Measurements from ENCODE around the gene IL32.
"Not testable (repeated sequence)": the region's sequence is repeated elsewhere in the genome, so short reads cannot be mapped to it uniquely, and the experiment has no call there.

Gene IL32

GRCh38 chr16:3071655-3072054 lies 6.2 kb downstream of the IL32 start:
- no peak overlapping the region for H3K4me3 ChIP-seq (ENCODE audit: low read depth, low read length, poor library complexity, severe bottlenecking)
- no peaks in the 10 kb centered on the region; the same call in 1 of the 2 replicates for H3K36me3 ChIP-seq (ENCODE audit: insufficient read depth, low read length)
- peaks cover 3% of the 10 kb centered on the region; the same call in 1 of the 2 replicates for H3K27me3 ChIP-seq (ENCODE audit: insufficient read depth, low read length)
- H3K9ac ChIP-seq (ENCODE audit: low read length) = no peak overlapping the region
- no peak for TF ChIP-seq EZH2 (IDR thresholded peaks at IDR 0.05; ENCODE audit: borderline replicate concordance, low read length)
- TF ChIP-seq, protein P1, sequence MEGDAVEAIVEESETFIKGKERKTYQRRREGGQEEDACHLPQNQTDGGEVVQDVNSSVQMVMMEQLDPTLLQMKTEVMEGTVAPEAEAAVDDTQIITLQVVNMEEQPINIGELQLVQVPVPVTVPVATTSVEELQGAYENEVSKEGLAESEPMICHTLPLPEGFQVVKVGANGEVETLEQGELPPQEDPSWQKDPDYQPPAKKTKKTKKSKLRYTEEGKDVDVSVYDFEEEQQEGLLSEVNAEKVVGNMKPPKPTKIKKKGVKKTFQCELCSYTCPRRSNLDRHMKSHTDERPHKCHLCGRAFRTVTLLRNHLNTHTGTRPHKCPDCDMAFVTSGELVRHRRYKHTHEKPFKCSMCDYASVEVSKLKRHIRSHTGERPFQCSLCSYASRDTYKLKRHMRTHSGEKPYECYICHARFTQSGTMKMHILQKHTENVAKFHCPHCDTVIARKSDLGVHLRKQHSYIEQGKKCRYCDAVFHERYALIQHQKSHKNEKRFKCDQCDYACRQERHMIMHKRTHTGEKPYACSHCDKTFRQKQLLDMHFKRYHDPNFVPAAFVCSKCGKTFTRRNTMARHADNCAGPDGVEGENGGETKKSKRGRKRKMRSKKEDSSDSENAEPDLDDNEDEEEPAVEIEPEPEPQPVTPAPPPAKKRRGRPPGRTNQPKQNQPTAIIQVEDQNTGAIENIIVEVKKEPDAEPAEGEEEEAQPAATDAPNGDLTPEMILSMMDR (IDR thresholded peaks at IDR 0.05; ENCODE audit: low read length) = no peak
- no peaks in the 10 kb centered on the region for H3F3A ChIP-seq (ENCODE audit: insufficient read depth, low read length)
- H2AFZ ChIP-seq (ENCODE audit: low read length) = no peak overlapping the region
- peaks cover 17% of the 10 kb centered on the region for H3K4me1 ChIP-seq (ENCODE audit: insufficient read depth, low read length, severe bottlenecking)
- H3K79me2 ChIP-seq (ENCODE audit: insufficient read depth, low read length) = no peaks in the 10 kb centered on the region
- no peaks in the 10 kb centered on the region for H4K20me1 ChIP-seq (ENCODE audit: insufficient read depth, low read length)
- H3K9me2 ChIP-seq (ENCODE audit: low read depth, low read length) = no peaks in the 10 kb centered on the region
- H3K27ac ChIP-seq (ENCODE audit: low read depth, low read length, poor library complexity, severe bottlenecking) = no peak overlapping the region
- H3K4me2 ChIP-seq (ENCODE audit: low read length) = no peak overlapping the region
- H3K9me3 ChIP-seq (ENCODE audit: low read length) = no peaks in the 10 kb centered on the region

- H3K4me3 ChIP-seq (ENCODE audit: low read depth, low read length, poor library complexity, severe bottlenecking); H3K27ac ChIP-seq (ENCODE audit: low read depth, low read length, poor library complexity, severe bottlenecking); H3K9ac ChIP-seq (ENCODE audit: low read length); H3K36me3 ChIP-seq (ENCODE audit: insufficient read depth, low read length); H2AFZ ChIP-seq (ENCODE audit: low read length); H3K9me3 ChIP-seq (ENCODE audit: low read length); H3K79me2 ChIP-seq (ENCODE audit: insufficient read depth, low read length); H3K27me3 ChIP-seq (ENCODE audit: insufficient read depth, low read length); H3K4me2 ChIP-seq (ENCODE audit: low read length); H3F3A ChIP-seq (ENCODE audit: insufficient read depth, low read length); H3K9me2 ChIP-seq (ENCODE audit: low read depth, low read length); H4K20me1 ChIP-seq (ENCODE audit: insufficient read depth, low read length): not testable (repeated sequence)
- peaks cover 22% of the 10 kb centered on the region for H3K4me1 ChIP-seq (ENCODE audit: insufficient read depth, low read length, severe bottlenecking)
These were observed 6.7 kb downstream of the IL32 start for GRCh38 chr16:3072148-3072547.

GRCh38 chr16:3072576-3073263 lies 7.3 kb downstream of the IL32 start:
- H3K79me2 ChIP-seq (ENCODE audit: insufficient read depth, low read length); H3K9me3 ChIP-seq (ENCODE audit: low read length); H3K36me3 ChIP-seq (ENCODE audit: insufficient read depth, low read length); H3F3A ChIP-seq (ENCODE audit: insufficient read depth, low read length); H3K4me3 ChIP-seq (ENCODE audit: low read depth, low read length, poor library complexity, severe bottlenecking); H3K27ac ChIP-seq (ENCODE audit: low read depth, low read length, poor library complexity, severe bottlenecking); H3K4me2 ChIP-seq (ENCODE audit: low read length); H3K9me2 ChIP-seq (ENCODE audit: low read depth, low read length); H2AFZ ChIP-seq (ENCODE audit: low read length); H3K9ac ChIP-seq (ENCODE audit: low read length); H4K20me1 ChIP-seq (ENCODE audit: insufficient read depth, low read length): not testable (repeated sequence)
- peaks cover 12% of the 10 kb centered on the region; the same call in 1 of the 2 replicates for H3K27me3 ChIP-seq (ENCODE audit: insufficient read depth, low read length)
- peaks cover 22% of the 10 kb centered on the region for H3K4me1 ChIP-seq (ENCODE audit: insufficient read depth, low read length, severe bottlenecking)

DNA sequence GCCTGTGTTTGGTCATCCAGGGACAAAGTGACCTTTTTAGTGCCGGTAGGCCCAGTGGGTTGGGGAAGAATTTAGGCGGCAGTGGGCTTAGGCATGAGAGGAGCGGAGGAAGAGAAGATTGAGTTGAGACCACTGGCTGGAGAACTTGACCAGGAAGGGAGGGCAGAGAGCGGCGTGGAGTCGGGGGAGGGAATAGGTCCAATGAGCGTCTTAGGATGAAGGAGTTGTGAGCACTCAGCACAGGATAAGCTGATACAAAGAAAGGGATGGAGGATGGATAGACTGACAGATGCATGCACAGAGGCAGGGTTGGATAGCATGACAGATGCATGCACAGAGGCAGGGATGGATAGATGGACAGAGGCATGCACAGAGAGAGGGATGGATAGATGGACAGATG lies 8.0 kb downstream of the IL32 start:
- Histone ChIP-seq H3K36me3 (ENCODE audit: insufficient read depth, low read length) (no peaks in the 10 kb centered on the region; the same call in 1 of the 2 replicates), H3K4me1 (ENCODE audit: insufficient read depth, low read length, severe bottlenecking) (peaks cover 22% of the 10 kb centered on the region), H3K27me3 (ENCODE audit: insufficient read depth, low read length) (peaks cover 12% of the 10 kb centered on the region; the same call in 1 of the 2 replicates), H3K4me3 (ENCODE audit: low read depth, low read length, poor library complexity, severe bottlenecking) (no peak overlapping the region), H3K4me2 (ENCODE audit: low read length) (no peak overlapping the region), H3K9me2 (ENCODE audit: low read depth, low read length) (no peaks in the 10 kb centered on the region), H3K79me2 (ENCODE audit: insufficient read depth, low read length) (no peaks in the 10 kb centered on the region), H4K20me1 (ENCODE audit: insufficient read depth, low read length) (no peaks in the 10 kb centered on the region), H3K9me3 (ENCODE audit: low read length) (no peaks in the 10 kb centered on the region), H3F3A (ENCODE audit: insufficient read depth, low read length) (no peaks in the 10 kb centered on the region), H3K9ac (ENCODE audit: low read length) (no peak overlapping the region), H2AFZ (ENCODE audit: low read length) (no peak overlapping the region), H3K27ac (ENCODE audit: low read depth, low read length, poor library complexity, severe bottlenecking) (no peak overlapping the region)
- TF ChIP-seq EZH2 (IDR thresholded peaks at IDR 0.05; ENCODE audit: borderline replicate concordance, low read length) = no peak
- TF ChIP-seq, protein P1 (IDR thresholded peaks at IDR 0.05; ENCODE audit: low read length) = no peak
